HG02884 (cell line): ENCODE measurements around the gene ADAT2.
"Not testable (repeated sequence)": the region's sequence is repeated elsewhere in the genome, so short reads cannot be mapped to it uniquely, and the experiment has no call there.

Experiments used
- ATAC-seq: cut with Tn5 transposase; IDR thresholded peaks from one replicate; pipeline ENCODE4 v1.9.1; 2021; ENCODE audit warnings: mild to moderate bottlenecking, moderate library complexity; ENCODE audit not compliant: unreplicated experiment

ADAT2 gene

DNA sequence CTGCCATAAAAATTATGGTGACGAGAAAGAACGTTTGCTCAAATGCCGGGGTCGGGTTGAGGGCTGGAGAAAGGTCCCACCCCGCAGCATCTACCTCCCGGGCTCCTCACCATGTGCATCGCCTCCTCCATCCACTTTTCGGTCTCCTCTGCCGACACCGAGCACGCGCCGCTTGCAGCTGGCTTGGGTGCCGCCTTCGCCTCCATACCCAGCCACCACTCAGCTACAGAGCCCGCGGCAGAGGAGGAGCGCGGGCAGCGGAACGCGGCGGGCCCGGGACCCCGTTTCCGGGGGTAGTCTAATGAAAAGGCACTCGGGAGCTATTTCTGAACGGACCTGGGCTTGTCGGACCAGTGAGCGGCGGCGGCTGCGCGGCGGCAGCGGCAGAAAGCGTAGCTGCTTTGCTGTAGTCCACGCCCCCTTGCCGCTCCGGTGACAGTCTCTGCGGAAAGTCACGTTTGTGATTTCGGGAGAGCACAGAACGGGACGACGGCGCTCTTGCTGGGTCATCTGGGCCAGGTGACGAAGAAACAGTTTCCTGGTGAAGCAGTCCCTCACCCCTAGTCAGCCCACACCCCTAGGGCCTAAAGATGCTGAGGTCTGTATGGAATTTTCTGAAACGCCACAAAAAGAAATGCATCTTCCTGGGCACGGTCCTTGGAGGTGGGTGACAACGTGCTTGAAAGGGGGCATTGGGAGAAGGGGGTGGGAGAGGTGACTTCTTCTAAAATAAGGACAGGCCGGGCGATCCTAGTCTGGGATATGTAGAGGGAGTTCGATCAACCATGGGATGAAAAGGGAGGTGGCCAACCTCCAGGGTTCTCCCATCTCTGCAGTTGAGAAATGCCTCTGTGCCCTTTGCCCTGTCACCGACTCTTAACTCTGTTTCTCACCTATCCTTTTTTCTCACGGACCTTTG is at the start of gene ADAT2, which contains the start of gene PEX3:
Gene ADAT2 (minus strand): TSS at position 243 of the 919 bp plus-strand sequence. CDS start 37 bp downstream, at position 206.
Gene PEX3 (plus strand): TSS at position 353 of the 919 bp plus-strand sequence. CDS start 238 bp downstream, at position 591.
- peak; percentile 96 for ATAC-seq

DNA sequence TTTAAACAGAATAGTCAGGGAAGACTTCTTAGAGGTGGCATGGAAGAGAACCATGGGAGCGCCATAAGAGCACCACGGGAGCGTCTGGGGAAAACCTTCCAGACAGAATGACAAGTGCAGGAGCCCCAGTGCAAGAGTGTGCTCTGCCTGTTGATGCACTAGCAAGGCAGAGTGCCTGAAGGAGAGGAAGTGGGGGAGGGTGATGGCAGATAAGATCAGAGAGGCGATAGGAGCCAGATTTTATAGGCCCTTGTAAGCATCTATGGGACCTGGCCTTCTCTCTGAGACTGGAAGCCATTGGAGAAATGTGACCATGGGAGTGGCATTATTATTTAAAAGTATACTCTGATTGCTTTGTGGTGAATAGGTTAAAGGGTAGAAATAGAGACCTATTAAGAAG is 47.9 kb upstream of the ADAT2 start:
- no peak for ATAC-seq

GRCh38 chr6:143496974-143497373 is 46.5 kb upstream of the ADAT2 start:
- no peak for ATAC-seq

DNA sequence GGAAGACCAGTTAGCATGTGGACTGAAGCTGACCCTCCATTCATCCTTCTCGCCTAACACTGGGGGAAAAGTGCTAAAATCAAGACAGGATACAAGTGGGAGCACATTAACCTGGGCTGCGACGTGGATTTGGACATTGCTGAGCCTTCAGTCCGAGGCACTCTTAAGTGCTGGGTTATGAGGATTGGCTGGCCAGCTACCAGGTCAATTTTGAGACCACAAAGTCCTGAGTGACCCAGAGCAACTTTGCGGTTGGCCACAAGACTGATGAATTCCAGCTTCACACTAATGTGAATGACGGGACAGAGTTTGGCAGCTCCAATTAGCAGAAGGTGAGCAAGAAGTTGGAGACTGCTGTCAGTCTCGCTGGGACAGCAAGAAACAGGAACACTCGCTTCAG is 40.3 kb upstream of the ADAT2 start:
- no peak for ATAC-seq

- no peak for ATAC-seq
These were observed 39.7 kb upstream of the ADAT2 start for GRCh38 chr6:143490244-143490643.

- no peak for ATAC-seq
These were observed 36.3 kb upstream of the ADAT2 start for GRCh38 chr6:143486752-143487151.

DNA sequence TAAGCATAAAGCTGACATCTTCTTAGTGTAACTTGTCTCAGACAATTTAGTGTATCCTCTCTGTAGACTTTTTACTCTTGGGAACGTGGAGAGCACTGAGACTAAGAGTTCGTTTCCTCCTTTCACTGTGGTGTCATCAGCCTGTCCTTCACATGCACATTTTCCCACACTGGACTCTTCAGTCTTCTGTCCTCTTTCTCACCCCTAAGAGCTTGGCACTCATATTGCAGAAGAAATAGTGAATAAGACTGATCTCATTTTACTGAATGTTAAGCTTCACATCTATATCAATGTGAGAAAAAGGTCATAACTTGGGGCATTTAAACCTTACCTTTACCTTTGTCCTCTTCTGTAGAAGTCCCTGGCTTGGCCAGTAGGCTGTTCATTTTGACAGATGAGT is 35.5 kb upstream of the ADAT2 start:
- ATAC-seq: no peak

DNA sequence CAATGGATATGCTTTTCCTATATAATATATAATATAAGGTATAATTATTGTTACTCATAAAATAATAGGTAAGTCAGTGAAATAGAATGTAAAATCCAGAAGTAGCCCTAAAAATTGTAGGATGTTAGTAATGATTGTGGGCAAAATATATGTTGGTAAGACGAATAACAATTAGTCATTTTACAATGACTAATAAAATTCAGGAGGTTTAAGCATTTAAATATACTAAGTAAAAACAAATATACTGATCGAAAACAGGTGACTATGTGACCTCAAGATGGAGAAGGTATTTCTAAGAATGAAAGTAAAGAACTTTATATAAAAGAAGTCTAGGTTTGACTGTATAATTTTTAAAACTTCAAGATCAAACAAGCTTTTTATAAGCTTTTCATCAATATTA is 32.1 kb upstream of the ADAT2 start:
- ATAC-seq: no peak

- peak; percentile 78 for ATAC-seq
These were observed 28.1 kb upstream of the ADAT2 start for GRCh38 chr6:143478479-143479062.

DNA sequence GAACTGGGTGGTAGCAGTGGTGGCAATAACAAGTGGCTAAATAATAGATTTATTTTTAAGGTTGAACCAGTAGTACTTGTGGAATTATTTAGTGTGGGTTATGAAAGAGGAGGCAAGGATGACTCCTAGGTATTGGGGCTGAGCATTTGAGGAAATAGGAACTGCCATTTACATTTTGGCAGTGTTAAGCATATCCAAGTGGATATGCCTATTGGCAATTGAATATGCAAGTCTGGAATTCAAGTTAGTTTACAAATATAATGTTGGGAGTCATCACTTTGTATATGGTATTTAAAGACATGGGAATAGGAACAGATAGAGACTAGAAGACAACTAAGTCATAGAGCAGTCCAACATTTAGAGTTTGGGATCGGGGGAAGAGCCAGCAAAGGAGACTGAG is 26.1 kb upstream of the ADAT2 start:
- no peak for ATAC-seq

- no peak for ATAC-seq
These were observed 21.3 kb upstream of the ADAT2 start for GRCh38 chr6:143471822-143472221.

DNA sequence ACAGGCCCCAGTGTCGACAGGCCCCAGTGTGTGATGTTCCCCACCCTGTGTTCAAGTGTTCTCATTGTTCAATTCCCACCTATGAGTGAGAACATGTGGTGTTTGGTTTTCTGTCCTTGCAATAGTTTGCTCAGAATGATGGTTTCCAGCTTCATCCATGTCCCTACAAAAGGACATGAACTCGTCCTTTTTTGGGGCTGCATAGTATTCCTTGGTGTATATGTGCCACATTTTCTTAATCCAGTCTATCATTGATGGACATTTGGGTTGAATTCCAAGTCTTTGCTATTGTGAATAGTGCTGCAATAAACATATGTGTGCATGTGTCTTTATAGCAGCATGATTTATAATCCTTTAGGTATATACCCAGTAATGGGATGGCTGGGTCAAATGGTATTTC is 18.3 kb upstream of the ADAT2 start:
- not testable (repeated sequence) for ATAC-seq

DNA sequence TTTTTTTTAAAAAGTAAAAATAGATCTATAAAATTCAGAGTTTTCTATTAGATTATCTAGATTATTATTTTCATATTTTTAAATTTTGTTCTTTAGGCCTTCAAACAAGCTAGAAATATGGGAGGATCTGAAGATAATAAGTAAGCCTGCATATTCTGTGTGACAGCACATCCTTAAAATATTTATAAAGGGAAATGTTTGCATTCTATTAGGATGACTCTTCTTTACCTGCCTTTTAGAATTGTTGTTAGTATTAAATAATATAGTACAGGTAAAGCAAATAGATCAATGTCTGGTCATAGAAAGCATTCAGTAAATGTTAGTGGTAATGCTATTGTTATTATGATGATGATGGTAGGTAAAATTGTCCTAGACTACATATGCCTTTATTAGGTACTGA is 17.5 kb upstream of the ADAT2 start:
- ATAC-seq: no peak

DNA sequence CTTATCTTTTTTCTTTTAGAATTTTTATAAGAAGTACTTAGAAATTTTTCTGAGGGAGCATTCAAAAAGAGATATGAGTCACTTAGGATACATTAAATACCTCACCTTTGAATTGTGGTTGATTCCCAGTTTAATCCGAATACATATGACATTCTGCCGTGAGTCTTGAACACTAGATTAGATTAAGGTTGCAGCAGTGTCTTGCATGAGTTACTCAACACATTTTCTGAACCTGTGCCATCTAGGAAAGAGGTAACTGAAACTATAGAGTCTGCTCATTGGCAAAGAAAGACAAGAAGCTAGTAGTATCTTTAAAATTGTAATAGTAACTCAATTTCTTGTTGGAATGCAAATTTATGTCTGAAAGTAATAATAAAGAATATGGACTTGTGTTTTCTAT is 15.1 kb upstream of the ADAT2 start:
- no peak for ATAC-seq

GRCh38 chr6:143457563-143458359 is 7.3 kb upstream of the ADAT2 start:
- no peak for ATAC-seq

- no peak for ATAC-seq
These were observed 1.0 kb upstream of the ADAT2 start for GRCh38 chr6:143451531-143451930.

DNA sequence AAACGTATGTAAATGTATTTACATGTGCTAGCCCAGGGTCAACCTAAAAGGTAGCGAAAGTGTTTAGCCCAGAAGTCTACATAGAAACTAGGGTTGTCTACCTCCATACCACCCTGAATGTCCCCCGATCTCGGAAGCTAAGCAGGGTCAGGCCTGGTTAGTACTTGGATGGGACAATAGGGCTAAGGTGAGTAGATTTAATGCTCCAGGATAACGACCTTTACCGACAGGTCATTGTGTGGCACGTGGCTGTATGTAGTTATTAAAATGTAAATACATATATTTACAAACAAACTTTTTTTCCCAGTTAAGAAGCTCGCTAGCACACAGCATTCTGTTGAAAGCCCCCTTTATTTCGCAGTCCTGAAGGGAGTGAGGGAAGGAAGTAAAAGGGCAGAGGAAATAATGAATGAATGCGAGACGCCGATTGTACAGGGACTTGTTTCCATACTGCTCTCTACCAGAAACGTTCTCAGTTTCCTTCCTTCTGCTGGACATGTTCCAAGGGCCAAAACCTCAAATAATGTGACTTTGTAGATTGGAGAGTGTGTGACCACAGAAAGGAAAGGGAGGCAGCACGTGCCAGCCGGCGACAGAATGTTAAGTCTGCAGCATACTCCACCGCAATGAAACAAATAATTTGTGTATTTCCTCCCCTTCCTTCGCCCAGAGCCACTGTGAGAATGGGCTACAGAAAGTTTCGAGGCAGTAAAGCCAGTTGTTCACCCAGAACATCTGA is 612 bp downstream of the ADAT2 start:
- peak; percentile 2 for ATAC-seq

DNA sequence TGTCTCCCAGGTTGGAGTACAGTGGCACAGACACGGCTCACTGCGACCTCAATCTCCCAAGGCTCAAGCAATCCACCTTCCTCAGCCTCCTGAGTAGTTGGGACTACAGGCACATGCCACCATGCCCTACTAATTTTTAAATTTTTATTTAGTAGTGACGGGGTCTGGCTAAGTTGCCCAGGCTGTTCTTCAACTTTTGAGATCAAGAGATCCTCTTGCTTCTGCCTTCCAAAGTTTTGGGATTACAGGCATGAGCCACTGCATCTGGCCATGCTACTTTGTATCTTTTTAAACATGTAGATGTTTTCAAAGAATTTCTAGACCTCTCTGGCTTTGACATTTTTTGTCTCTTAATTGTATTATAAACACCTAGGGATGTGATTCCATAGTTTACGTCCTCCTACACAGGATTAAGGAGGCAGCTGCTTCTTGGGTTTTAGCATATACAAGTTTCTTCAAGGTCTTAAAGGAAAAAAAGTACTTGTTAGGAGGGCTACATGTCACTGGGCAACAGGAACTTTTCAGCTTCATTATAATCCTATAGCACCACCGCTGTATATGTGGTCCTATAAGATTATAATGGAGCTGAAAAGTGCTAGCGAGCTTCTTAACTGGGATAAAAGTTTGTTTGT is 1.3 kb downstream of the ADAT2 start:
- ATAC-seq: no peak

- ATAC-seq: not testable (repeated sequence)
These were observed 2.6 kb downstream of the ADAT2 start for GRCh38 chr6:143447865-143448264.

GRCh38 chr6:143443096-143443495 is 7.4 kb downstream of the ADAT2 start:
- no peak for ATAC-seq
